Suprapubic skin (tissue), 4 donors: ENCODE results near the gene SLC48A1. TPM values are rescaled to one million over a fixed set of nuclear protein-coding genes. Genes with fewer than 3 reads are reported as not detected.

ENCODE experiments used
- DNase-seq, 2 donors: peaks; one replicate each; pipeline ENCODE4 v3.0.0-alpha.2; 2019; ENCODE audit warnings: low spot score in 2 of 2
- H3K27ac ChIP-seq: fragments of 200-600 bp; sonication (generic); one replicate; pipeline ENCODE4 v1.5.1; 2019
- H3K27me3 ChIP-seq: fragments of 200-600 bp; sonication (generic); one replicate; pipeline ENCODE4 v1.5.1; 2019
- H3K36me3 ChIP-seq: fragments of 200-600 bp; sonication (generic); one replicate; pipeline ENCODE4 v1.5.1; 2019
- H3K4me1 ChIP-seq: fragments of 200-600 bp; sonication (generic); one replicate; pipeline ENCODE4 v1.5.1; 2019
- H3K4me3 ChIP-seq: fragments of 200-600 bp; sonication (generic); one replicate; pipeline ENCODE4 v1.5.1; 2019; ENCODE audit warnings: mild to moderate bottlenecking
- H3K9me3 ChIP-seq: fragments of 200-600 bp; sonication (generic); one replicate; pipeline ENCODE4 v1.5.1; 2019
- CTCF ChIP-seq, 2 donors: fragments of 200-600 bp in 1 of 2; fragments of 450-650 bp in 1 of 2; sonication (generic) in 1 of 2; IDR thresholded peaks; one replicate each; pipeline ENCODE4 v1.5.1; 2016 to 2019; ENCODE audit warnings: antibody characterized with exemption in 2 of 2, mild to moderate bottlenecking in 1 of 2, moderate library complexity in 1 of 2
- EP300 ChIP-seq: sonication (generic); formaldehyde crosslinking; IDR thresholded peaks from one replicate; pipeline ENCODE4 v1.6.1; 2017; ENCODE audit warnings: antibody characterized with exemption
- POLR2A ChIP-seq, 2 donors: fragments of 450-650 bp; IDR thresholded peaks; one replicate each; pipeline ENCODE4 v1.6.1; 2017; ENCODE audit warnings: antibody characterized with exemption in 2 of 2, mild to moderate bottlenecking in 2 of 2, moderate library complexity in 2 of 2
- POLR2AphosphoS5 ChIP-seq, 3 donors: sonication (generic); formaldehyde crosslinking; IDR thresholded peaks; one replicate each; pipeline ENCODE4 v1.6.1; 2017; ENCODE audit warnings: antibody characterized with exemption in 3 of 3
- WGBS: methylation state at CpG from one replicate; pipeline ENCODE4 v1.1.5; 2018; 5-methylcytosine and 5-hydroxymethylcytosine counted together
- total RNA-seq, 4 donors: library from RNA; depleted of rRNA; stranded (reverse); fragments of >200 nt; gene quantifications; one replicate each; pipeline ENCODE4 v1.1.0, GENCODE V29; 2016

SLC48A1 gene
- total RNA-seq, 4 donors from 2014 or later = 38.2 to 53.6 (median 44.7) TPM

GRCh38 chr12:47747596-47748506 lies 25.2 kb upstream of the SLC48A1 start:
- Histone ChIP-seq H3K4me3 (no peak overlapping the region), H3K36me3 (peaks cover 4% of the 10 kb centered on the region), H3K27me3 (no peaks in the 10 kb centered on the region), H3K9me3 (no peaks in the 10 kb centered on the region), H3K4me1 (peaks cover 30% of the 10 kb centered on the region), H3K27ac (no peak overlapping the region)
- no peak for TF ChIP-seq EP300
- TF ChIP-seq POLR2AphosphoS5 (IDR thresholded peaks at IDR 0.05) = no peak
- TF ChIP-seq POLR2A (IDR thresholded peaks at IDR 0.05) = no peak
- no peak for TF ChIP-seq CTCF (IDR thresholded peaks at IDR 0.05)
- no peak for DNase-seq
- 97% methylated on average over 6 of the region's 14 CpGs for WGBS

- WGBS = 88% methylated on average over 1 of the region's 1 CpG
- Histone ChIP-seq H3K4me3 (no peak overlapping the region), H3K4me1 (peaks cover 36% of the 10 kb centered on the region), H3K36me3 (peaks cover 4% of the 10 kb centered on the region), H3K9me3 (no peaks in the 10 kb centered on the region), H3K27ac (no peak overlapping the region), H3K27me3 (no peaks in the 10 kb centered on the region)
- TF ChIP-seq POLR2AphosphoS5 (IDR thresholded peaks at IDR 0.05) (no peak), POLR2A (IDR thresholded peaks at IDR 0.05) (no peak), CTCF (IDR thresholded peaks at IDR 0.05) (no peak), EP300 (no peak)
- DNase-seq = no peak
These were observed 24.6 kb upstream of the SLC48A1 start for GRCh38 chr12:47748507-47748828.

DNA sequence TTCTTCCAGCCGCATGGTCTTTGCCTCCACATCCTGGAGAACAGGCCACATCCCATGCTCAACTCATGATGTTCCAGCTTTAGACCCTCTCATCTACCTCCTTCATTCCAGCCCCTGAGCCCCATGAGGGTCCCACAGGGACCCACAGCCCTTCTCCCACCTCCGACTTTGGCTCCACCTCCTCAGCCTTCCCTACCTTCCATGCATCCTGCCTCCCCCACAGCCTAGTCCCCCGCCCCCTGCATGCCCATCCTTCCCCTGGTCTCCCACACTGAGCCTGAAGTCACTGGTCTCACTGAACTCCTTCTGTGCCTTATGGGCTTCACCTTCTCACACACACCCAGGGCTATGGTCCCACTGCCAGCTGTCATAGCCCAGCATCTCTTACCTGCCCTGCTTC lies 24.1 kb upstream of the SLC48A1 start:
- H3K4me3 ChIP-seq = no peak overlapping the region
- H3K4me1 ChIP-seq = peaks cover 37% of the 10 kb centered on the region
- H3K27me3 ChIP-seq = no peaks in the 10 kb centered on the region
- 100% methylated on average over 3 of the region's 3 CpGs for WGBS
- TF ChIP-seq POLR2A (IDR thresholded peaks at IDR 0.05) (no peak), CTCF (IDR thresholded peaks at IDR 0.05) (no peak), POLR2AphosphoS5 (IDR thresholded peaks at IDR 0.05) (no peak), EP300 (no peak)
- H3K36me3 ChIP-seq = peaks cover 4% of the 10 kb centered on the region
- H3K9me3 ChIP-seq = no peaks in the 10 kb centered on the region
- DNase-seq = no peak
- no peak overlapping the region for H3K27ac ChIP-seq

- DNase-seq = no peak
- no peak for TF ChIP-seq POLR2AphosphoS5 (IDR thresholded peaks at IDR 0.05)
- no peak for TF ChIP-seq CTCF (IDR thresholded peaks at IDR 0.05)
- Histone ChIP-seq H3K4me3 (no peak overlapping the region), H3K27ac (no peak overlapping the region), H3K9me3 (no peaks in the 10 kb centered on the region), H3K36me3 (peaks cover 4% of the 10 kb centered on the region), H3K4me1 (peaks cover 45% of the 10 kb centered on the region), H3K27me3 (no peaks in the 10 kb centered on the region)
- 92% methylated on average over 8 of the region's 10 CpGs for WGBS
These were observed 22.7 kb upstream of the SLC48A1 start for GRCh38 chr12:47750229-47750798.

DNA sequence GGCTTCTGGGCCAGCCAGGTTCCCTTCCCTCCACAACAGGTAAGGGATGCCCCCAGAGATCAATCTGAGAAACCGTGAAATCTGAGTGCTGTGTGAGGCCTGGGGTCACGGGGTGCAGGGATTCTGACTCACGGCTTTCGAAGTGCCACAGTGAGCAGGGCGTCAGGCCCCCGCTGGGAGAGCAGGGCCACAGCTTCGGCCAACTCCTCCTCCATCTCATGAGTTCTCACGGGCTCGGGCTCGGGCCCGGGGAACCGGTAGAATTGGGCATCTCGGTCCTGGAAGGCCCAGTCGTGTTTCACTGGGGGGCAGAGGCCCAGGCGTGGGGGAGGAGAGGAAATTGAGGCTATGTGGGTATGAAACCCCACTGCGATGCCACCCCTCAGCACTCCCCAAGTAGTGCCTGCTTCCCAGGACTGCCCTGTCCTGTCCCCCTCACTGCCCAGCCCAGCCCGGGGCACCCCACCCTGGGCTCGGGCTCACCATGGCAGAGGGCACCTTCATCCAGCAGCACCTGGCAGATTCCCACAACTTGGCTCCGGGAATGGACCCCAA lies 22.0 kb upstream of the SLC48A1 start:
- H3K36me3 ChIP-seq = peaks cover 4% of the 10 kb centered on the region
- H3K9me3 ChIP-seq = no peaks in the 10 kb centered on the region
- H3K4me3 ChIP-seq = no peak overlapping the region
- peaks cover 52% of the 10 kb centered on the region for H3K4me1 ChIP-seq
- H3K27me3 ChIP-seq = no peaks in the 10 kb centered on the region
- TF ChIP-seq EP300 (no peak), POLR2A (IDR thresholded peaks at IDR 0.05) (no peak), POLR2AphosphoS5 (IDR thresholded peaks at IDR 0.05) (no peak), CTCF (IDR thresholded peaks at IDR 0.05) (no peak)
- no peak overlapping the region for H3K27ac ChIP-seq
- WGBS = 91% methylated on average over 16 of the region's 19 CpGs
- DNase-seq = no peak
